Activated CD8-positive, alpha-beta memory T cell treated with anti-CD3 and anti-CD28 coated beads for 24 hours (primary cell): ENCODE measurements around the gene SAMD14.

Source experiments
- DNase-seq: peaks from one replicate; pipeline ENCODE4 v3.0.0-alpha.2; 2020

The SAMD14 gene

GRCh38 chr17:50110591-50111349 is 19.2 kb downstream of the SAMD14 start:
- DNase-seq: no peak

- DNase-seq: no peak
These were observed 20.2 kb downstream of the SAMD14 start for GRCh38 chr17:50109785-50110184.

- DNase-seq: no peak
These were observed 20.8 kb downstream of the SAMD14 start for GRCh38 chr17:50109207-50109606.

GRCh38 chr17:50108556-50108955 is 21.4 kb downstream of the SAMD14 start:
- DNase-seq: no peak

GRCh38 chr17:50107790-50108414 is 22.1 kb downstream of the SAMD14 start:
- DNase-seq: no peak

GRCh38 chr17:50106393-50107131 is 23.4 kb downstream of the SAMD14 start:
- DNase-seq: no peak

GRCh38 chr17:50105811-50106210 is 24.1 kb downstream of the SAMD14 start:
- no peak for DNase-seq

GRCh38 chr17:50103941-50104340 is 26.0 kb downstream of the SAMD14 start:
- DNase-seq: no peak

GRCh38 chr17:50103252-50103651 is 26.7 kb downstream of the SAMD14 start:
- DNase-seq: no peak

- no peak for DNase-seq
These were observed 27.6 kb downstream of the SAMD14 start for GRCh38 chr17:50102164-50102991.

GRCh38 chr17:50101346-50102163 is 28.4 kb downstream of the SAMD14 start:
- no peak for DNase-seq

GRCh38 chr17:50100921-50101345 is 29.0 kb downstream of the SAMD14 start:
- no peak for DNase-seq

GRCh38 chr17:50100480-50100883 is 29.5 kb downstream of the SAMD14 start:
- no peak for DNase-seq

GRCh38 chr17:50099003-50099402 is 31.0 kb downstream of the SAMD14 start:
- no peak for DNase-seq

GRCh38 chr17:50098583-50098982 is 31.4 kb downstream of the SAMD14 start:
- no peak for DNase-seq

- DNase-seq: no peak
These were observed 32.0 kb downstream of the SAMD14 start for GRCh38 chr17:50097926-50098325.

GRCh38 chr17:50097455-50097854 is 32.5 kb downstream of the SAMD14 start:
- DNase-seq: no peak

GRCh38 chr17:50096758-50097157 is 33.2 kb downstream of the SAMD14 start:
- no peak for DNase-seq

GRCh38 chr17:50096092-50096491 is 33.9 kb downstream of the SAMD14 start:
- no peak for DNase-seq

- no peak for DNase-seq
These were observed 34.3 kb downstream of the SAMD14 start for GRCh38 chr17:50095626-50096037.

- DNase-seq: peak; percentile 97
These were observed 35.0 kb downstream of the SAMD14 start, which contains the start of gene PDK2 for GRCh38 chr17:50094753-50095619. TSS of gene PDK2 (plus strand) at chr17:50095351. CDS start at chr17:50095436, 85 bp downstream.
